Ishikawa (cell line): ENCODE measurements around the gene ACTMAP.

Experiments
- CEBPB ChIP-seq: IDR thresholded peaks from 2 replicates; pipeline ENCODE4 v1.6.1; 2012
- CREB1 ChIP-seq: IDR thresholded peaks from 2 replicates; pipeline ENCODE4 v1.6.1; 2012; ENCODE audit warnings: low read depth
- EGR1 ChIP-seq: IDR thresholded peaks from 2 replicates; pipeline ENCODE4 v1.6.1; 2012
- EP300 ChIP-seq: IDR thresholded peaks from 2 replicates; pipeline ENCODE4 v1.6.1; 2012; ENCODE audit warnings: borderline replicate concordance
- FOXM1 ChIP-seq: IDR thresholded peaks from 2 replicates; pipeline ENCODE4 v1.6.1; 2012; ENCODE audit warnings: low read depth, borderline replicate concordance
- NFIC ChIP-seq: IDR thresholded peaks from 2 replicates; pipeline ENCODE4 v1.6.1; 2012
- RAD21 ChIP-seq: IDR thresholded peaks from 2 replicates; pipeline ENCODE4 v1.6.1; 2012; ENCODE audit warnings: low read depth
- TAF1 ChIP-seq: IDR thresholded peaks from 2 replicates; pipeline ENCODE4 v1.6.1; 2012; ENCODE audit warnings: low read depth, mild to moderate bottlenecking
- TCF12 ChIP-seq: IDR thresholded peaks from 2 replicates; pipeline ENCODE4 v1.6.1; 2012; ENCODE audit warnings: low read depth
- TEAD4 ChIP-seq: IDR thresholded peaks from 2 replicates; pipeline ENCODE4 v1.6.1; 2012
- YY1 ChIP-seq: IDR thresholded peaks from 2 replicates; pipeline ENCODE4 v1.6.1; 2012; ENCODE audit warnings: low read depth
- ZBTB7A ChIP-seq: IDR thresholded peaks from 2 replicates; pipeline ENCODE4 v1.6.1; 2012; ENCODE audit warnings: low read depth
- TF ChIP-seq, protein P1 (sequence below): IDR thresholded peaks from 2 replicates; pipeline ENCODE4 v1.6.1; 2012
- TF ChIP-seq, protein P2 (sequence below): IDR thresholded peaks from 2 replicates; pipeline ENCODE4 v1.6.1; 2012; ENCODE audit warnings: low read depth, mild to moderate bottlenecking
- TF ChIP-seq, protein P3 (sequence below): IDR thresholded peaks from 2 replicates; pipeline ENCODE4 v1.6.1; 2012

ACTMAP gene

DNA sequence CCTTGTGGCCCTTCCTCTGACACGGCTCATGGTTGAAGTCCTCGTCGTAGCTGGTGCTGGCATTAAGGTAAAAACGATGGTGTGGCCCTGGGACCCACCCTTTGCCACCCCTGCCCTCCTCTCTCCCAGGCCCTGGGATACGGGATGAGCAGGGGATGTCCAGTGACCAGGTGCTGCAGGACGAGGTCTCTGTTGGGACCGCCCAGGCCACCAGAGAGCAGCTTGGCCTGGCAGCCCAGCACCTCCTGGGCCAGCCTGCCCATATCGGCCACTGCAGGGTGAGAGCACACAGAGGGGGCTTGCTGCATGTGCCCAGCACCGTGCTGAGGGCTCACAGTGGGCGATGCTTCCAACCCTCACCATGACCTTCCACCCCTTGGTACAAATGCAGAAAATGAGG, 6.4 kb downstream of the ACTMAP start:
- TF ChIP-seq, protein P1, sequence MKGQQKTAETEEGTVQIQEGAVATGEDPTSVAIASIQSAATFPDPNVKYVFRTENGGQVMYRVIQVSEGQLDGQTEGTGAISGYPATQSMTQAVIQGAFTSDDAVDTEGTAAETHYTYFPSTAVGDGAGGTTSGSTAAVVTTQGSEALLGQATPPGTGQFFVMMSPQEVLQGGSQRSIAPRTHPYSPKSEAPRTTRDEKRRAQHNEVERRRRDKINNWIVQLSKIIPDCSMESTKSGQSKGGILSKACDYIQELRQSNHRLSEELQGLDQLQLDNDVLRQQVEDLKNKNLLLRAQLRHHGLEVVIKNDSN, result no peak
- no peak for TF ChIP-seq EGR1
- no peak for TF ChIP-seq ZBTB7A
- no peak for TF ChIP-seq TEAD4
- no peak for TF ChIP-seq FOXM1
- TF ChIP-seq YY1, result no peak
- TF ChIP-seq NFIC, result no peak
- TF ChIP-seq, protein P2, sequence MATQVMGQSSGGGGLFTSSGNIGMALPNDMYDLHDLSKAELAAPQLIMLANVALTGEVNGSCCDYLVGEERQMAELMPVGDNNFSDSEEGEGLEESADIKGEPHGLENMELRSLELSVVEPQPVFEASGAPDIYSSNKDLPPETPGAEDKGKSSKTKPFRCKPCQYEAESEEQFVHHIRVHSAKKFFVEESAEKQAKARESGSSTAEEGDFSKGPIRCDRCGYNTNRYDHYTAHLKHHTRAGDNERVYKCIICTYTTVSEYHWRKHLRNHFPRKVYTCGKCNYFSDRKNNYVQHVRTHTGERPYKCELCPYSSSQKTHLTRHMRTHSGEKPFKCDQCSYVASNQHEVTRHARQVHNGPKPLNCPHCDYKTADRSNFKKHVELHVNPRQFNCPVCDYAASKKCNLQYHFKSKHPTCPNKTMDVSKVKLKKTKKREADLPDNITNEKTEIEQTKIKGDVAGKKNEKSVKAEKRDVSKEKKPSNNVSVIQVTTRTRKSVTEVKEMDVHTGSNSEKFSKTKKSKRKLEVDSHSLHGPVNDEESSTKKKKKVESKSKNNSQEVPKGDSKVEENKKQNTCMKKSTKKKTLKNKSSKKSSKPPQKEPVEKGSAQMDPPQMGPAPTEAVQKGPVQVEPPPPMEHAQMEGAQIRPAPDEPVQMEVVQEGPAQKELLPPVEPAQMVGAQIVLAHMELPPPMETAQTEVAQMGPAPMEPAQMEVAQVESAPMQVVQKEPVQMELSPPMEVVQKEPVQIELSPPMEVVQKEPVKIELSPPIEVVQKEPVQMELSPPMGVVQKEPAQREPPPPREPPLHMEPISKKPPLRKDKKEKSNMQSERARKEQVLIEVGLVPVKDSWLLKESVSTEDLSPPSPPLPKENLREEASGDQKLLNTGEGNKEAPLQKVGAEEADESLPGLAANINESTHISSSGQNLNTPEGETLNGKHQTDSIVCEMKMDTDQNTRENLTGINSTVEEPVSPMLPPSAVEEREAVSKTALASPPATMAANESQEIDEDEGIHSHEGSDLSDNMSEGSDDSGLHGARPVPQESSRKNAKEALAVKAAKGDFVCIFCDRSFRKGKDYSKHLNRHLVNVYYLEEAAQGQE, result no peak
- TF ChIP-seq TCF12, result no peak
- TF ChIP-seq RAD21, result no peak
- TF ChIP-seq CREB1, result no peak
- TF ChIP-seq, protein P3, sequence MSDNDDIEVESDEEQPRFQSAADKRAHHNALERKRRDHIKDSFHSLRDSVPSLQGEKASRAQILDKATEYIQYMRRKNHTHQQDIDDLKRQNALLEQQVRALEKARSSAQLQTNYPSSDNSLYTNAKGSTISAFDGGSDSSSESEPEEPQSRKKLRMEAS, result no peak
- no peak for TF ChIP-seq TAF1
- TF ChIP-seq CEBPB, result no peak
- no peak for TF ChIP-seq EP300

DNA sequence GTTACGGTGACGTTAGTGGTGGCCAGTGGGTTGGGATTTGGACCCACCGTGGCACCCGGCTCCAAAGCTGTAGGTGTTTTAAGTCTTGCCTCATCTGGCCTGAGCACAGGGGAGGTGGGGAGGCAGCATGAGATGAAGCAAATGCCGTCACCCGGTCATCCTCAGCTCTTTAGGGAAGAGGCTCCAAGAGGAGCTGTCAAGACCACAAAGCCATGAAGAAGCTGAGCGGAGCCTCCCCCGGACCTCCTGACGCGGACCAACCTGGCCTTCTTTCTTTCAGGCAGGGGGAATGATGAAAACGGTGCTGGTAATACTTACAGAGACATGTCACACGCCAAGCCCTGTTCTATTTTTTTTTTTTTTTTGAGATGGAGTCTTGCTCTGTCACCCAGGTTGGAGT, 7.4 kb downstream of the ACTMAP start:
- TF ChIP-seq CEBPB, result no peak
- TF ChIP-seq FOXM1, result no peak
- TF ChIP-seq EP300, result no peak
- no peak for TF ChIP-seq TCF12
- TF ChIP-seq NFIC, result no peak
- TF ChIP-seq ZBTB7A, result no peak
- TF ChIP-seq, protein P3, result no peak
- TF ChIP-seq CREB1, result no peak

DNA sequence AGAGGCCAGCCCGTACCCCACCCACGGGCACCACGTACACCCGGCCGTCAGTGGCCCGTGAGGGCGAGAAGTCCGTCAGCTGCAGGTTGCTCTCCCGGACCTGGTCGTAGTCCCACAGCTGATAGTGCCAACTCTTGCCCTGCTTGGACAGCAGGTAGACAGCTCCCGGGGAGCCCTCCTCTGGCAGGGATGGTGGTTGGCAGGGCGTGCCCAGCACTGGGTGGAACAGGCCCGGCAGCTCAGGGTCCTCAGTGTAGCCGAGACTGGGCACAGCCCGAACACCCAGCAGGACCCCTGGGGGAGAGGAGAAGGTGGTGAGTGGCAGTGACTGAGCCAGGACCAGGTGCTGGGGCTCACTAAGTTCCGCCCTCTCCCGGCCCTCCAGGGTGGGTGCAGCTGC, 7.8 kb downstream of the ACTMAP start:
- TF ChIP-seq TEAD4, result no peak
- no peak for TF ChIP-seq EGR1
- TF ChIP-seq FOXM1, result no peak
- TF ChIP-seq, protein P2, result no peak
- TF ChIP-seq CREB1, result no peak
- TF ChIP-seq EP300, result no peak
- TF ChIP-seq ZBTB7A, result no peak

DNA sequence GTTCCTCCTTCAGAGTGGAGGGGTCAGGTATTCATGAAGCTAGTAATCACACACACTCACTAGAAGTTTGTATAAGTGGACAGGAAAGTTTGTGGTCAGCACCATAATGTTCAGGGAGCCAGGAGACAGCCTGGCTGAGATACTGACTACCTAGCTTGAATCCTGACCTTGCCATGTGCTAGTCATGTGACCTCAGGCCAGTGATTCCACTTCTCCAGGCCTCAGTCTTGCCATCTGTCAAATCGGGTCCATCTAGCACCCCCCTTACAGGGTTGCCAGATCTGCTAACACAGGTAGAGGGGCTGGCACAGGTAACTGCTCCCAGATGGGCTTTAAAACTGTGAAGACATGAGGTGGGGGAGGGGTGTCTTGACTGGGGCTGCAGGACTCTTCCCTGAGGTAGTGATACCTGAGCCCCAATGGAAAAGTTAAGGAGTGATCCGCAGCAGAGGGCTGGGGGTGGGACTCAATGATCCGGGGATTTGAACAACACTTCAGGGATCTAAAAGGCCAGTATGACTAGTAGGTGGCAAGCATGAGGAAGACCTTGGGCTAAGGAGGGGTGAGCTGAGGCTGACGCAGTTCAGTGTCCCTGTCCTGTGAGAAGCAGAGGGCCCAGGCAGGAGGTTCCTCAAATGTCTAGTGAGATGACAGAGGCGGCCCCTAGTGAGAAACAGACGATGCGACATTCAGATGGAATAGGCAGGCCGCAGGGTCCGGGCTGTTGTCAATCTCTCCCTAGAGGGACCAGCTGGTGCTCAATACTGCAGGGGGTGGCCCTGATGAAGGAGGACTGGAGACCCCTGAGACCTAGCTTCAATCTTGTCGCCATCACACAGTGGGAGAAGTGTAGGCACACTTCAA, 8.5 kb downstream of the ACTMAP start:
- TF ChIP-seq RAD21, result no peak
- no peak for TF ChIP-seq YY1
- TF ChIP-seq, protein P1, result peak; percentile 57; the same call in 1 of the 2 replicates

DNA sequence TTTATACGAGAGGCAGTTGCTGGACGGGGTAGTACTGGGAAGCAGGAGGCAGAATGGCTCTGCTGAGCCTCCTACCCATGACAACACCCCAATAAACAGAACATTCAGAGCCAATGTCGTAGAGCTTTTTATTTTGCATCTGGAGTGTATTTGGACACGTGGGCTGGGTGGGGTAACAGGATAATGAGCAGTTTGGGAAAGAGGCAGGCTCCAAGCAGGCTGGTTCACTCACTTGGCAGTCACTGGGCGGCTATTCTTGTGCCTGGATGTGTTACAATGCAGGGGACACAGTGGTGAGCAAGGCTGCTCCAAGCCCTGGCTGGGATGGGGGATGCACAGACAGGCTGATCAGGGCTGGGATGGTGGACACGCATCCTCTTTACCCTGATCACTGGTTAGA, 9.5 kb downstream of the ACTMAP start:
- TF ChIP-seq EGR1, result no peak

DNA sequence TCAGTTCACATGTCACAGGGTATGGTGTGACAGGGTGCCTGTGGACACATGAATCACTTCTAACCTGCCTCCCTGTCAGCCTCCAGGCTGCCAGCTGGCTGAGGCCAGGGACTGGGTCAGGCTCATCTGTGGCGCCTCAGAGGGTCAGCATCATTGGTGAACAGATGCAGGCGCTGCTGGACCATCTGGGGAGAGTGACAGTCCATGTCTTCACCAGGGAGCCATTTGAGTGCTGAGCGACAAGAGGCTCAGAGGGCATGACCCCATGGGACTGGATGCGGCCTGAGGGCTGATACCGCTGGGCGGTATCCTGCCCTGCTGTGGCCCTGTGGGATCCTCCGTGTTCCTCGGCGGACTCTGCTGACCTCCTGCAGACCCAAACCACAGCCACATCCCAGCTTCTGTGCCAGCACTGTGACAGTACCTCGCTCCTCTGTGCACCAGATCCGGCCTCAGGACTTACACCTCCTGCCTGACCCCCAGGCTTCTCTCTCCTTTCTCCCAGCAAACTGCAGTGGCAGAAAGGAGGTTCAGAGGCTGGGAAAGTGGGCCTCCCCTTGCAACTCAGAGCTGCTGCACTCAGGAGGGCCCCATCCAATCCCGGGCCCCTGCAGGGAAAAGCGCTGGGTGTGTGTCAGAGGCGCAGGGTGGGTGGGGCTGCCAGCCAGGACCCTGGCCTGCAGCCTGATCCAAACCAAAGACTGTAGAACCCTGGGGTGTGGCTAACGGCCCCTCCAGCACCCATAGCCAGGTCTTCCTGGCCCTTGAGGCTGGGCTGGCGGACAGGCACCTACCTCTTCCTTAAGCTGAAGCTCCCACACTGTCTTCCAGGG, 10.2 kb downstream of the ACTMAP start:
- TF ChIP-seq, protein P3, result no peak
- TF ChIP-seq, protein P1, result no peak
- TF ChIP-seq, protein P2, result no peak
- TF ChIP-seq EGR1 (no peak), NFIC (no peak), CREB1 (no peak), TAF1 (no peak), FOXM1 (no peak), CEBPB (no peak), EP300 (no peak), TEAD4 (no peak), RAD21 (no peak), TCF12 (no peak), YY1 (no peak), ZBTB7A (no peak)
